Colonic mucosa (tissue), 4 donors: Measurements from ENCODE around the gene SLC30A4. TPM values are rescaled to one million over a fixed set of nuclear protein-coding genes. Genes with fewer than 3 reads are reported as not detected.
"Not testable (repeated sequence)": the region's sequence is repeated elsewhere in the genome, so short reads cannot be mapped to it uniquely, and the experiment has no call there.

Experiments
- DNase-seq: peaks from one replicate; pipeline ENCODE4 v3.0.0-alpha.2; 2020
- H3K27ac ChIP-seq: fragments of 200-600 bp; one replicate; pipeline ENCODE4 v1.8.0; 2021
- H3K27me3 ChIP-seq: fragments of 200-600 bp; one replicate; pipeline ENCODE4 v1.8.0; 2021
- H3K36me3 ChIP-seq: fragments of 200-600 bp; one replicate; pipeline ENCODE4 v1.8.0; 2021
- H3K4me1 ChIP-seq: fragments of 200-600 bp; one replicate; pipeline ENCODE4 v1.8.0; 2021; ENCODE audit warnings: mild to moderate bottlenecking
- H3K4me3 ChIP-seq: fragments of 200-600 bp; one replicate; pipeline ENCODE4 v1.8.0; 2021
- H3K9ac ChIP-seq, 2 donors: one replicate each; pipeline ENCODE4 v1.7.0; 2013; ENCODE audit warnings: control low read depth in 2 of 2, low read depth in 2 of 2, low read length in 2 of 2
- H3K9me3 ChIP-seq: fragments of 200-600 bp; one replicate; pipeline ENCODE4 v1.8.0; 2021
- CTCF ChIP-seq: fragments of 200-600 bp; IDR thresholded peaks from one replicate; pipeline ENCODE4 v1.8.0; 2022; ENCODE audit warnings: antibody characterized with exemption, mild to moderate bottlenecking
- intact Hi-C: fragments of 100-400 bp; cut with DNase I; formaldehyde crosslinking; loops from one replicate; pipeline ENCODE4 v1.14.1; 2022
- total RNA-seq, 2 donors: library from RNA; stranded (reverse); fragmentation: NEBNext Ultra II Directional in 1 of 2; extraction: Animal tissue kit (Norgen Biotek cat#: 25700) in 1 of 2; gene quantifications; one replicate each; pipeline ENCODE4 v1.2.1, GENCODE V29; 2021
- donor health status: healthy.
- donor health status: DM: no; HTN: no; CAD: no.
- donor health status: DM: no; HTN: no; CAD: no.

Gene SLC30A4
- total RNA-seq, 2 donors from 2014 or later, result 4.5 to 10.7 TPM

DNA sequence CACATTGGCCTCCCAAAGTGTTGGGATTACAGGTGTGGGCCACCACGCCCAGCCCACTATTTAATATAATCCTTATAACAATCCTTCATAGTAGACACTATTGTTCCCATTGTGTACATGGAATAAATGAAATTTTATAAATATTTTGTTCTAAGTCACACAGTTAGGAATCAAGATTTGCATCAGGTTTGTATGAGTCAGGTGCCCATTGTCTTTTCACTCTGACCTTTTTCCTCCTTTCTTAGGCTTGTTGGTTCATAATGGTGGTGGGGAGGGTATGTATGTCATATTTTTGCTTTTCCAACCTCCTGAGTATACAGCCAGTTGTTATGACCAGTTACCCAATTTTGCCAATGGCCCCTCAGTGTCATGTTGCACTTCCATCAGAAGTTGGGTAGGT lies 18.0 kb upstream of the SLC30A4 start:
- Histone ChIP-seq H3K9me3 (no peaks in the 10 kb centered on the region), H3K27ac (no peak overlapping the region), H3K36me3 (no peaks in the 10 kb centered on the region), H3K4me3 (no peak overlapping the region), H3K9ac (no peak overlapping the region), H3K27me3 (no peaks in the 10 kb centered on the region), H3K4me1 (no peaks in the 10 kb centered on the region)
- TF ChIP-seq CTCF, result no peak
- DNase-seq, result no peak
- intact Hi-C loops, result no loop called here

DNA sequence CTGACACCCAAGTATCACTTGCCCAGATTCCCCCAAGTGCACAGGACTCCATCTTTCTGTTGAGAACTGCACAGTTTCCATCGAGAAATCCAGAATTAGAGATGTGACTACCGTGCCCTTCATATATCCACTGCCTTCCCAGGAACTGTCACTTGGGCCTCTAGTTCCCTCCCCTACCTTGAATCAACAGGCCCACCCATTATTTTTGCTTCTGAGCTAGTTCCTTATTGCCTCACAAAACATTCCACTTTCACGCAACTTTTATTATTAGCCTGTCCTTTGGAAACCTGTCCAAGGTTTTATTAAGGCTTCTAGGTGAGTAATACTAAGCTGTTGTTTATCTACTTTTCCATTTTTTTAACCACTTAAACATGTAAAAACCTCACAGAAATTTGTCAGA lies 17.1 kb upstream of the SLC30A4 start:
- Histone ChIP-seq H3K4me1 (no peaks in the 10 kb centered on the region), H3K9me3 (no peaks in the 10 kb centered on the region), H3K4me3 (no peak overlapping the region), H3K36me3 (no peaks in the 10 kb centered on the region), H3K9ac (no peak overlapping the region), H3K27ac (no peak overlapping the region), H3K27me3 (no peaks in the 10 kb centered on the region)
- no peak for TF ChIP-seq CTCF
- peak; percentile 22 for DNase-seq
- intact Hi-C loops, result no loop called here

- TF ChIP-seq CTCF, result no peak
- Histone ChIP-seq H3K9ac (no peak overlapping the region), H3K4me3 (no peak overlapping the region), H3K36me3 (no peaks in the 10 kb centered on the region), H3K27ac (no peak overlapping the region), H3K4me1 (no peaks in the 10 kb centered on the region), H3K27me3 (no peaks in the 10 kb centered on the region), H3K9me3 (no peaks in the 10 kb centered on the region)
- intact Hi-C loops, result no loop called here
- DNase-seq, result no peak
Observed at GRCh38 chr15:45536934-45537333, 14.4 kb upstream of the SLC30A4 start.

GRCh38 chr15:45535486-45536042 lies 13.0 kb upstream of the SLC30A4 start:
- Histone ChIP-seq H3K27ac (no peak overlapping the region), H3K9me3 (no peaks in the 10 kb centered on the region), H3K4me1 (no peaks in the 10 kb centered on the region), H3K9ac (no peak overlapping the region), H3K4me3 (no peak overlapping the region), H3K36me3 (no peaks in the 10 kb centered on the region), H3K27me3 (no peaks in the 10 kb centered on the region)
- no peak for DNase-seq
- no peak for TF ChIP-seq CTCF
- intact Hi-C loops, result no loop called here

GRCh38 chr15:45534821-45535220 lies 12.3 kb upstream of the SLC30A4 start:
- H3K27ac ChIP-seq, result no peak overlapping the region
- H3K9me3 ChIP-seq, result no peaks in the 10 kb centered on the region
- H3K4me3 ChIP-seq, result no peak overlapping the region
- intact Hi-C loops, result no loop called here
- H3K27me3 ChIP-seq, result no peaks in the 10 kb centered on the region
- TF ChIP-seq CTCF, result no peak
- H3K9ac ChIP-seq, result no peak overlapping the region
- no peaks in the 10 kb centered on the region for H3K36me3 ChIP-seq
- no peaks in the 10 kb centered on the region for H3K4me1 ChIP-seq
- no peak for DNase-seq

- H3K36me3 ChIP-seq, H3K4me3 ChIP-seq, H3K4me1 ChIP-seq, DNase-seq, intact Hi-C loops, H3K27ac ChIP-seq, H3K9me3 ChIP-seq, H3K9ac ChIP-seq, H3K27me3 ChIP-seq: not testable (repeated sequence)
Observed at GRCh38 chr15:45532892-45533291, 10.3 kb upstream of the SLC30A4 start.
